NCI-H187 treated with DMSO at 0.1 percent for 48 hours (cell line): Measurements from ENCODE around the gene MIGA1.
"Not testable (repeated sequence)": the region's sequence is repeated elsewhere in the genome, so short reads cannot be mapped to it uniquely, and the experiment has no call there.

ENCODE experiments used
- DNase-seq: peaks from one replicate; lab custom pipeline; 2025; lab: John Stamatoyannopoulos, UW

The MIGA1 gene

GRCh38 chr1:77918918-77919317 lies 139.5 kb downstream of the MIGA1 start:
- not testable (repeated sequence) for DNase-seq

GRCh38 chr1:77925518-77925917 lies 146.1 kb downstream of the MIGA1 start:
- no peak for DNase-seq

DNA sequence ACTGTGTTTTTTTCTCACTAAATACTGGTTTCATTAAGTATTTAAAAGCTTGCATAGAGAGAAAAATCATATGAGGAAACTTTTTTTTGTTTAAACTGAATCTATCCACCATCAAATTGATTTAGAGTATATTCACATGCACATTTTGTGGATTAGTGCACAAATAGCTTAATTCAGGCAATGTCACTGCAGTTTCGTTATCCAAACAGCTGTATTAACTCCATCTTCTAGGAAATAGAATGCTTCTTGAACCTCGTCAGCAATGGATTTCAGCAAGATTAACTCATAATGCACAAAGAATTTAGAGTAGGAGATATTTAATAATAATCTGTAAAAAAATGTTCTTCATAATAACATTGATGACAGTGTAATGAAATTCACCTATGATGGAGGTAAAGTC lies 146.5 kb downstream of the MIGA1 start:
- DNase-seq = no peak

DNA sequence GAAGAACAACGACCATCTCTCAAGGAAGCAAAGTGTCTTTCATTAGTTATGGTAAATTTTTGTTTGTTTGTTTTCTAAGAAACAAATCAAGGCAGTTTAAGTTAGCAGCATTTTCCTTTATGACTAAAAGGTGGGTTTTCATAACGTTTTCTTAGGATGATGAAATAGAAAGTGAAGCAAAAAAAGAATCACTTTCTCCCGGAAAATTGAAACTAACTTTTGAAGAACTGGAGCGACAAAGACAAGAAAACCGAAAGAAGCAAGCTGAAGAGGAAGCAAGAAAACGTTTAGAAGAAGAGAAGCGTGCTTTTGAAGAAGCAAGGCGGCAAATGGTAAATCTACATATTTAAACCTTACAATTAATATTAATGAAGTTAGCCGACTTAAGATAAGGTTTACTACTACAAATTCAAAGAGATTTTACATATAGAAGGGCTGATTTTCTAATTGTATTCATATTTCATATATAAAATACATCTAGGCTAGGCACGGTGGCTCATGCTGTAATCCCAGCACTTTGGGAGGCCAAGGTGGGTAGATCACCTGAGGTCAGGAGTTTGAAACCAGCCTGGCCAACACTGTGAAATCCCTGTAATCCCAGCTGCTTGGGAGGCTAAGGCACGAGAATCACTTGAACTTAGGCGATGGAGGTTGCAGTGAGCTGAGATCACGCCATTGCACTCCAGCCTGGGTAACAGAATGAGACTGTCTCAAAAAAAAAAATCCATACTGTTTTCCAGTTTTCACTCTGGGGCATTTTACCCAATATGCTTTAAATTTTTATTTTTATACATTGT lies 147.3 kb downstream of the MIGA1 start:
- no peak for DNase-seq

DNA sequence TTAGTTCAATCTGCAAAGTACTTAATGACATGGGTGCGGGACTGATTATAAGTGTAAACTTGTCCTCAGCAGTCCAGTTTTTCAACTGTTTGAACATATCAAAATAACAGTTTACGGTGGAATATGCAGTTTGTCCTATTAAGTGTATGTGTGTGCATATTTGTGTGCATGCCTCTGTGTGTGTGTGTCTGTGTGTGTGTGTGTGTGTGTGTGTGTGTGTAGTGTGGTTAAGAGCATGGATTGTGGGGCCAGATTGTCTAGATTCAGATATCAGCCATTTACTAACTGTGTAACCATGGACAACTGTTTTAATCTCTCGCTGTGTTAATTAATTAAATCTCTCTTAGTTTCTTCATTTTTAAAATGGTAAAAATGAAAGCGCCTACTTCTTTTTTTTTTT lies 148.0 kb downstream of the MIGA1 start:
- DNase-seq = no peak
